RWPE1 (cell line): ENCODE data around the gene HOMER1.

Source experiments
- CTCF ChIA-PET: fragments of 350-600 bp; sonication (Branson Sonifier 250); formaldehyde crosslinking; extraction: SDS; loops from one replicate; lab custom pipeline; 2021; lab: Yijun Ruan, JAX
- POLR2A ChIA-PET: fragments of 400-600 bp; formaldehyde crosslinking; extraction: SDS; loops from one replicate; lab custom pipeline; 2020; ENCODE audit warnings: antibody characterized with exemption; ENCODE audit not compliant: low non-redundant PET; lab: Yijun Ruan, JAX
- DNase-seq: peaks from one replicate; pipeline ENCODE4 v3.0.0; 2012; ENCODE audit warnings: low spot score
- H3K27ac ChIP-seq: fragments of 450-650 bp; 2 replicates; pipeline ENCODE4 v1.5.1; 2017
- CTCF ChIP-seq: fragments of 450-650 bp; conservative IDR thresholded peaks from 2 replicates; pipeline ENCODE4 v1.5.1; 2017; ENCODE audit warnings: low read depth, mild to moderate bottlenecking

Gene HOMER1

GRCh38 chr5:79349881-79350280 lies 164.1 kb downstream of the HOMER1 start:
- ChIA-PET POLR2A (no interaction called here), CTCF (no interaction called here)
- DNase-seq, result no peak
- TF ChIP-seq CTCF, result no peak
- H3K27ac ChIP-seq, result no peak overlapping the region

- CTCF ChIA-PET, result no interaction called here
- H3K27ac ChIP-seq, result no peak overlapping the region
- TF ChIP-seq CTCF, result no peak
Observed at GRCh38 chr5:79349047-79349446, 164.9 kb downstream of the HOMER1 start.

GRCh38 chr5:79346420-79346824 lies 167.5 kb downstream of the HOMER1 start:
- CTCF ChIA-PET, result interaction anchor here (0.7 kb wide), 1 partner anchor 108 kb away, joined by 3 read pairs; no protein-coding TSS in a partner anchor
- no peak overlapping the region for H3K27ac ChIP-seq
- POLR2A ChIA-PET, result no interaction called here
- no peak for TF ChIP-seq CTCF
- peak; percentile 77 for DNase-seq

More at GRCh38 chr5:79349047-79349446, 164.9 kb downstream of the HOMER1 start:
- POLR2A ChIA-PET, result no interaction called here
- peak; percentile 38 for DNase-seq

GRCh38 chr5:79333852-79334557 lies 179.9 kb downstream of the HOMER1 start:
- DNase-seq, result no peak
- CTCF ChIA-PET, result interaction anchor here (0.6 to 0.7 kb wide), 2 partner anchors 17 to 227 kb away, joined by 3 read pairs; no protein-coding TSS in a partner anchor
- no peak overlapping the region for H3K27ac ChIP-seq
- POLR2A ChIA-PET, result no interaction called here
- no peak for TF ChIP-seq CTCF

- ChIA-PET POLR2A (no interaction called here), CTCF (no interaction called here)
Observed at GRCh38 chr5:79330071-79330470, 183.9 kb downstream of the HOMER1 start.

GRCh38 chr5:79329453-79329852 lies 184.5 kb downstream of the HOMER1 start:
- CTCF ChIA-PET, result no interaction called here
- TF ChIP-seq CTCF, result no peak

More at GRCh38 chr5:79330071-79330470, 183.9 kb downstream of the HOMER1 start:
- no peak for TF ChIP-seq CTCF
- no peak overlapping the region for H3K27ac ChIP-seq
- no peak for DNase-seq

More at GRCh38 chr5:79329453-79329852, 184.5 kb downstream of the HOMER1 start:
- no peak overlapping the region for H3K27ac ChIP-seq
- DNase-seq, result no peak
- POLR2A ChIA-PET, result no interaction called here
